Endothelial cell of umbilical vein (primary cell): Measurements from ENCODE around the gene NACAD. TPM values are rescaled to one million over a fixed set of nuclear protein-coding genes. Genes with fewer than 3 reads are reported as not detected.

Experiments used
- BruUV-seq: library from RNA; stranded (reverse); fragments of 400-500 nt; replicated peaks from 2 replicates; lab custom pipeline; 2021; lab: Mats Ljungman, UMichigan
- CTCF ChIA-PET: fragments of 300-600, 350-600 bp; sonication (Branson Sonifier 250); formaldehyde crosslinking; loops from one replicate; lab custom pipeline; 2021; ENCODE audit warnings: antibody characterized with exemption, inconsistent platforms; lab: Charles Lee
- POLR2A ChIA-PET: fragments of 300-600, 350-600 bp; sonication (Branson Sonifier 250); formaldehyde crosslinking; loops from one replicate; lab custom pipeline; 2021; ENCODE audit warnings: antibody characterized with exemption, inconsistent platforms; lab: Charles Lee
- DNase-seq: peaks from one replicate; pipeline ENCODE4 v3.0.0-alpha.2; 2011; ENCODE audit warnings: low read depth, low spot score
- FAIRE-seq: peaks from 2 replicates; lab custom pipeline; 2011; peaks lifted over from hg19 to GRCh38; lab: Jason Lieb, UNC
- H2AFZ ChIP-seq: 2 replicates; pipeline ENCODE4 v1.6.0; 2012; ENCODE audit warnings: low read depth, low read length, control low read depth, inconsistent platforms
- H3K27ac ChIP-seq: 2 replicates; pipeline ENCODE4 v1.5.1; 2011; ENCODE audit warnings: low read depth, mild to moderate bottlenecking, control low read depth, low read length, moderate library complexity; ENCODE audit not compliant: insufficient read depth
- H3K27me3 ChIP-seq, 2 experiments: 2 replicates each; pipeline versions ENCODE4 v1.6.0 to v1.6.1; 2011; ENCODE audit warnings: low read length in 2 of 2, mixed read lengths in 1 of 2; ENCODE audit not compliant: control insufficient read depth in 2 of 2, insufficient read depth in 2 of 2
- H3K36me3 ChIP-seq, 2 experiments: 2 replicates in 1 of 2; 3 replicates in 1 of 2; pipeline ENCODE4 v1.5.1; 2011; ENCODE audit warnings: low read length in 2 of 2, mild to moderate bottlenecking in 1 of 2, moderate library complexity in 1 of 2; ENCODE audit not compliant: control insufficient read depth in 2 of 2, insufficient read depth in 2 of 2; ENCODE audit errors: extremely low read depth in 1 of 2
- H3K4me1 ChIP-seq: 3 replicates; pipeline ENCODE4 v1.5.1; 2011; ENCODE audit warnings: mild to moderate bottlenecking, low read length; ENCODE audit not compliant: control insufficient read depth, insufficient read depth; ENCODE audit errors: extremely low read depth
- H3K4me2 ChIP-seq: 2 replicates; pipeline ENCODE4 v1.6.1; 2011; ENCODE audit warnings: low read length, control low read depth, mixed read lengths; ENCODE audit not compliant: insufficient read depth
- H3K4me3 ChIP-seq, 3 experiments: fragments of 200-600 bp in 1 of 3; sonication (generic), shearing (Covaris generic) in 1 of 3; replicated peaks in 1 of 3; 2 replicates each; pipeline ENCODE4 v1.5.1; 2011 to 2016; ENCODE audit warnings: control low read depth in 3 of 3, low read length in 3 of 3, mild to moderate bottlenecking in 2 of 3, inconsistent platforms in 1 of 3, low read depth in 1 of 3, moderate library complexity in 1 of 3; ENCODE audit not compliant: insufficient read depth in 1 of 3
- H3K79me2 ChIP-seq: 2 replicates; pipeline ENCODE4 v1.6.0; 2012; ENCODE audit warnings: low read length, inconsistent platforms; ENCODE audit not compliant: control insufficient read depth, insufficient read depth
- H3K9ac ChIP-seq: replicated peaks from 2 replicates; pipeline ENCODE3; 2011; ENCODE audit warnings: low read length, control low read depth; ENCODE audit not compliant: insufficient read depth; ENCODE audit errors: extremely low read depth
- H3K9me1 ChIP-seq: replicated peaks from 3 replicates; pipeline ENCODE4 v1.6.0; 2011; ENCODE audit warnings: mild to moderate bottlenecking, low read length; ENCODE audit not compliant: control insufficient read depth, insufficient read depth; ENCODE audit errors: extremely low read depth
- H3K9me3 ChIP-seq: replicated peaks from 2 replicates; pipeline ENCODE4 v1.5.1; 2012; ENCODE audit warnings: low read length, inconsistent platforms; ENCODE audit not compliant: control insufficient read depth, insufficient read depth
- H4K20me1 ChIP-seq: replicated peaks from 2 replicates; pipeline ENCODE3; 2011; ENCODE audit warnings: mild to moderate bottlenecking, low read length; ENCODE audit not compliant: control insufficient read depth, insufficient read depth; ENCODE audit errors: extremely low read depth
- GATA2 ChIP-seq: IDR thresholded peaks from 2 replicates; pipeline ENCODE4 v1.7.0; 2011; ENCODE audit warnings: low read depth, mild to moderate bottlenecking, moderate library complexity, mixed read lengths, low read length; ENCODE audit not compliant: insufficient read length, insufficient read depth
- JUN ChIP-seq: IDR thresholded peaks from 2 replicates; pipeline ENCODE4 v1.6.1; 2011; ENCODE audit warnings: borderline replicate concordance, low read depth; ENCODE audit not compliant: insufficient read length, insufficient read depth
- MAX ChIP-seq: IDR thresholded peaks from 2 replicates; pipeline ENCODE4 v1.6.1; 2011; ENCODE audit not compliant: insufficient read depth, insufficient read length
- MYC ChIP-seq: IDR thresholded peaks from one replicate; pipeline ENCODE4 v1.6.1; 2011; ENCODE audit warnings: mild to moderate bottlenecking, low read depth, low read length
- POLR2A ChIP-seq: IDR thresholded peaks from 2 replicates; pipeline ENCODE4 v1.6.1; 2012; ENCODE audit warnings: low read depth, mild to moderate bottlenecking, control low read depth, low read length
- POLR2AphosphoS5 ChIP-seq: IDR thresholded peaks from 2 replicates; pipeline ENCODE4 v1.6.1; 2012; ENCODE audit warnings: low read depth, mild to moderate bottlenecking, control low read depth, low read length, moderate library complexity; ENCODE audit not compliant: insufficient read depth
- dilution Hi-C: fragments of 300-500 bp; cut with MboI; formaldehyde crosslinking; loops from one replicate; pipeline ENCODE4 v1.15.0; 2019; ENCODE audit warnings: low sequenced_read_pairs; ENCODE audit not compliant: extremely low pct_ligation_motif_present
- intact Hi-C: fragments of 100-400 bp; cut with micrococcal nuclease; formaldehyde crosslinking; loops from one replicate; pipeline ENCODE4 v1.10.0; 2022
- polyA plus RNA-seq, 4 experiments: library from polyadenylated mRNA; depleted of rRNA in 3 of 4; stranded (reverse) in 3 of 4; unstranded in 1 of 4; fragments of >200 nt; gene quantifications; 2 replicates each; pipeline versions ENCODE4 v1.2.1 to v1.2.3, GENCODE V29; 2011 to 2012; ENCODE audit warnings: missing spikeins in 1 of 4
- total RNA-seq: library from RNA; stranded (reverse); gene quantifications from 2 replicates; pipeline ENCODE4 v1.2.3, GENCODE V29; 2021

The NACAD gene
- total and polyA plus RNA-seq, 2 donors (not counting 3 experiments of a cell fraction or from before 2014, with no cell fraction given): 1.4 to 6.6 TPM

DNA sequence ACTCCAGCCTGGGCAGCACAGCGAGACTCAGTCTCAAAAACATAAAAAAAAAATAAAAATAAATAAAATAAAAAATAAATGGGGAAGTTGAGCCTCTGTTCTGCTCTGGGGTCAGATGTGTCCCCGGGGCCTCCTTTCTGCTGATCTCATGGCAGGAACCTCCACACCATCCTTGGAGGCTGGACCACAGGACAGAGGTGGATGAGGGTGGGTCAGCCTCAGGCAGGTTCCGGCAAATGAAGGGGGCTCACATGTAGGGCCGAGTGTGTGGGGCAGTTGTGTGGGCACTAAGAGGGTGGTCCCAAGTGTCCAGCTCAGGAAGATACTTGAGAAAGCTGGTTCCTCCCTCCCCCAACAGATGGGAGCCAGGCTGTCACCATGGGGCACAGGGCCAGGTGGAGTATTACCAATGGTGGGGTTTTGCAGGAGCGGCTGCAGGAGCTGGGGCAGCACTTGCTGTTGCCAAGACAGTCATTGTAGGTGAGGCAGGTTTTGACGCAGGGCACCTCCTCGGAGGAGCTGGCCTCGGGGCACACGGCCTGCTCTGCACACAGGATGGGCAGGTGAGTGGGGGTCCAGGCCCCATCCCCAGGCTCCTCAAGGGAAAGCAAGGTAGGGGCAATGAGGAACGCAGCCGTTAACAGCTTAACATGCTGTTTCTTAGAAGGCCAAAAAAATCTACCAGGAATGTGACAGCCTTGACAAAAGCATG is 36.6 kb upstream of the NACAD start:
- no peak overlapping the region for H3K4me2 ChIP-seq
- H2AFZ ChIP-seq: no peak overlapping the region
- no peaks in the 10 kb centered on the region for H3K36me3 ChIP-seq
- no peak for TF ChIP-seq POLR2AphosphoS5
- TF ChIP-seq GATA2: no peak
- no peak for TF ChIP-seq POLR2A
- TF ChIP-seq MYC: no peak
- H3K4me1 ChIP-seq: no peaks in the 10 kb centered on the region
- ChIA-PET CTCF (interaction anchor here (1.0 to 4.2 kb wide), 2 partner anchors 11 kb away, joined by 3 to 22 read pairs; no protein-coding TSS in a partner anchor), POLR2A (no interaction called here)
- H3K79me2 ChIP-seq: no peaks in the 10 kb centered on the region
- no peaks in the 10 kb centered on the region for H3K9me3 ChIP-seq
- intact Hi-C loops (no loop called here), dilution Hi-C loops (no loop called here)
- no peak overlapping the region for H3K9ac ChIP-seq
- H3K27me3 ChIP-seq: no peaks in the 10 kb centered on the region
- H3K27ac ChIP-seq: no peak overlapping the region
- H4K20me1 ChIP-seq: no peaks in the 10 kb centered on the region
- no peak overlapping the region for H3K4me3 ChIP-seq
- no peak for FAIRE-seq
- DNase-seq: no peak
- BruUV-seq: no TSS peak
- H3K9me1 ChIP-seq: no peaks in the 10 kb centered on the region

- Histone ChIP-seq H3K9ac (no peak overlapping the region), H3K4me3 (no peak overlapping the region), H3K4me1 (no peaks in the 10 kb centered on the region), H3K27me3 (no peaks in the 10 kb centered on the region), H3K9me1 (no peaks in the 10 kb centered on the region), H3K79me2 (no peaks in the 10 kb centered on the region), H3K4me2 (no peak overlapping the region), H3K36me3 (no peaks in the 10 kb centered on the region), H3K9me3 (no peaks in the 10 kb centered on the region), H4K20me1 (no peaks in the 10 kb centered on the region), H2AFZ (no peak overlapping the region), H3K27ac (no peak overlapping the region)
- no peak for TF ChIP-seq MAX
- TF ChIP-seq MYC: no peak
- TF ChIP-seq JUN: no peak
- TF ChIP-seq GATA2: no peak
- no peak for TF ChIP-seq POLR2A
- no peak for TF ChIP-seq POLR2AphosphoS5
- intact Hi-C loops (no loop called here), dilution Hi-C loops (no loop called here)
- CTCF ChIA-PET: interaction anchor here (1.9 to 4.2 kb wide), 2 partner anchors 12 to 150 kb away, joined by 5 to 22 read pairs; no protein-coding TSS in a partner anchor
- no TSS peak for BruUV-seq
- no peak for DNase-seq
- POLR2A ChIA-PET: no interaction called here
- FAIRE-seq: no peak
These were observed 35.3 kb upstream of the NACAD start for GRCh38 chr7:45123913-45124710.
